Stimulated activated naive CD8-positive, alpha-beta T cell treated with anti-CD3 and anti-CD28 coated beads, Interleukin-15, amount 100 ng/mL, for 72 hours (primary cell): ENCODE measurements around the gene SDC1.
A peak's percentile ranks its signal among the peaks of the same experiment; 100 is the strongest.
"Not testable (repeated sequence)": the region's sequence is repeated elsewhere in the genome, so short reads cannot be mapped to it uniquely, and the experiment has no call there.

Experiments
- ATAC-seq: fragments of 150-1000 bp; cut with Tn5 transposase; 2 replicates; pipeline ENCODE4 v1.10.0; 2021; ENCODE audit warnings: mild to moderate bottlenecking, moderate library complexity
- DNase-seq, 2 donors: peaks; one replicate each; pipeline ENCODE4 v3.0.0; 2021 to 2022
- H3K27ac Mint-ChIP-seq, 2 donors: one replicate each; pipeline ENCODE4 v1.8.0; 2022; ENCODE audit warnings: mild to moderate bottlenecking in 2 of 2, mixed read lengths in 2 of 2, moderate library complexity in 2 of 2
- H3K27me3 Mint-ChIP-seq: one replicate; pipeline ENCODE4 v1.8.0; 2022; ENCODE audit warnings: mixed read lengths
- H3K4me1 Mint-ChIP-seq: one replicate; pipeline ENCODE4 v1.8.0; 2022; ENCODE audit warnings: mild to moderate bottlenecking, mixed read lengths
- H3K4me3 Mint-ChIP-seq, 2 donors: one replicate each; pipeline ENCODE4 v1.8.0; 2022; ENCODE audit warnings: mild to moderate bottlenecking in 2 of 2, mixed read lengths in 2 of 2, moderate library complexity in 1 of 2
- H3K9me3 Mint-ChIP-seq, 2 donors: one replicate each; pipeline ENCODE4 v1.8.0; 2022; ENCODE audit warnings: mixed read lengths in 2 of 2

The SDC1 gene

DNA sequence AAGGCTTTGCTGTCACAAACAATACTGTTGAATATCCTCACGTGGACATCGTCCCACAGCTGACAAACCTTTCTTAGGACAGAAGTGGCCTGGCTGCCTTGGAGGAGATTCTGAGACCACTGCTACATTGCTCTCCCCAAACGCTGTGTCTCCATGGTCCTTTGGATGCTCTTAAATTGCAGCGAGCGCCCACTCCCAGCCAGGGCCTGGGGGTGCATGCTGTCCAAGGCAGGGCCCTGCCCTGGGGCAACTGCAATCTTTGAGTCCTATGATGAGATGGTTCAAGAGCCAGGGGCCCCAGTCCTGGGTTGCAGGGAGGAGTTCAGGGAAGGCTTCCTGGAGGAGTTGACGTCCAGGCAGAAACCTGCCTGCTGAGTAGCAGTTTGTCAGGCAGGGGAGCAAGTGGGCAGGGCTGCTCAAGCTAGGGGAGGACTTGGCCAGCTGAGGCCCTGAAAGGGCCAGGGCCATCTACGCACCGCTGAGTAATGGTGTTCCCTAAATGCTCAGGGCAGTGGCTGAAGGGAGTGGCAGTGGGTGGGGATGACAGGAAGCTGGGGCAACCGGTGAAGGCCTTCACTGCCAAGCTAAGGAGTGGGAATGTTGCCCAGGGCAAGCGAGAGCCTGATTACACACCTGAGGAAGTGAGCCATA, 10.8 kb upstream of the SDC1 start:
- H3K27ac Mint-ChIP-seq, result no peak overlapping the region
- H3K27me3 Mint-ChIP-seq, result peaks cover 28% of the 10 kb centered on the region
- no peak overlapping the region for H3K4me3 Mint-ChIP-seq
- H3K4me1 Mint-ChIP-seq, result no peaks in the 10 kb centered on the region
- ATAC-seq, result no peak
- no peaks in the 10 kb centered on the region for H3K9me3 Mint-ChIP-seq
- DNase-seq, result no peak

DNA sequence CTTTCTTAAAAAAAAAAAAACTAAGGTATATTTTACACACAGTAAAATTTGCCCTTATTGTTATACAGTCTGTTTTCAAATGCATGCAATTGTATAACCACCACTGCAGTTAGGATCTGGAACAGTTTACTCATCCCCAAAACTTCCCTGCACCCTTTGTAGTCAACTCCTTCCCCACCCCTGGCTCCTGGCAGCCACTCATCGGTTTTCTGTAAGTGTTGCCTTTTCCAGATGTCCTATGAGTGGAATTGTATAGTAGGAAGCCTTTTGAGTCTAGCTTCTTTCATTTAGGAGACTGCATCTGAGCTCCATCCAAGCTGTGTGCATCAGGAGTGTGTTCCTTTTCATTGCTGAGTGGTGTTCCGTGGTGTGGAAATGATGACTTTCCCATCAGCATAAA, 9.7 kb upstream of the SDC1 start:
- not testable (repeated sequence) for H3K4me3 Mint-ChIP-seq, H3K4me1 Mint-ChIP-seq, DNase-seq, H3K9me3 Mint-ChIP-seq, H3K27ac Mint-ChIP-seq, ATAC-seq
- peaks cover 36% of the 10 kb centered on the region for H3K27me3 Mint-ChIP-seq

DNA sequence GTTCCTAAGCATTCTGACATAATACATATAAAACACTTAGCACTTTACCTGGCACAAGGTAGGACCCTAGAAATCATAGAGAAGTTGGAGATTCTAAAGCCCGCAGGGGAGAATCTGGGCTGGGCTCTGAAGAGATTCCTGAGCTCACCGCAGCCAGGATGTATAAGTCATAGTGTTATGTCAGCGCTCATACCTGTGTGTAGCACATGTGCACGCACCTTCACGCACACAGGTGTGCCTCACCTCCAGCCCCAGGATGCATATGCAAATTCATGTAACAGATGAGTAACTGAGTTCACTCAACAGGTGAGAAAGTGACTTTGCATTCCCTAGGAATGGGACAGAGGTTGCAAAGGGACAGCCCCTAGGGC, 7.9 kb upstream of the SDC1 start:
- no peaks in the 10 kb centered on the region for H3K4me1 Mint-ChIP-seq
- ATAC-seq (no peak), DNase-seq (no peak)
- no peak overlapping the region for H3K27ac Mint-ChIP-seq
- peaks cover 54% of the 10 kb centered on the region for H3K27me3 Mint-ChIP-seq
- H3K4me3 Mint-ChIP-seq, result no peak overlapping the region
- no peaks in the 10 kb centered on the region for H3K9me3 Mint-ChIP-seq

GRCh38 chr2:20231598-20232026, 6.7 kb upstream of the SDC1 start:
- no peak for ATAC-seq
- Mint-ChIP-seq H3K9me3 (no peaks in the 10 kb centered on the region), H3K27me3 (peaks cover 56% of the 10 kb centered on the region), H3K27ac (no peak overlapping the region), H3K4me1 (no peaks in the 10 kb centered on the region), H3K4me3 (no peak overlapping the region)
- peak in 1 of 2 donors; percentile 4 for DNase-seq

DNA sequence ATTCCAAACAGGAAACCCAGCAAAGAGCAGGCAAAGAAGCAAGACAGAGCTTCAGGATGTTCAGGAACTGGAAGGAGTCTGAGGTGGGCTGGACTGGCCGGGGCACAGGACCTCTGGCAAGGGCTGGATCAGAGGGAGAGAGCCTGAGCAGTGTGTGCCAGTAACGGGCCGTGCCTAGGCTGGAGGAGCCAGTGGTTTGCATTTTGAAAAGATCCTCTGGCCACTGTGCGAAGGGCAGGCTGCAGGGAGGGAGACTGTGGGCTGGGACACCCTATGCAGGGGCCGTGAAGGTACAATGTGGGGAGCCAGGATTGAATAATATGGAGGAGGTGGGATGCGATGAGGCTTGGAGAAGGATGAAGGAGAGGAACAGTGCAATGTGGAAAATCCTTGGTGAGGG, 6.2 kb upstream of the SDC1 start:
- no peak overlapping the region for H3K27ac Mint-ChIP-seq
- H3K4me1 Mint-ChIP-seq, result no peaks in the 10 kb centered on the region
- no peak overlapping the region for H3K4me3 Mint-ChIP-seq
- no peak for DNase-seq
- peaks cover 55% of the 10 kb centered on the region for H3K27me3 Mint-ChIP-seq
- no peak for ATAC-seq
- H3K9me3 Mint-ChIP-seq, result no peaks in the 10 kb centered on the region

DNA sequence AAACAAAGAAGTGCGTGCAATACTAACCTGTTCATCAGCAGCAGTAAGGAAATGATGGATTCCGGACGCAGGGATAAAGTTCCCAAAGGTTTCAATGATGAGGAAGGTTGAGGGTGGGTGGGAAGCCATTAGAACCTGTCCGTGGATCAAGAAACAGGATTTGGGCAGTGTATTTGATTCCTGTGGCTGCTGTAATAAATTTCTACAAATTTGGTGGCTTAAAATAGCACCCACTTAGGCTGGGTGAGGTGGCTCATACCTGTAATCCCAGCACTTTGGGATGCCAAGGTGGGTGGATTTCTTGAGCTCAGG, 5.1 kb upstream of the SDC1 start:
- Mint-ChIP-seq H3K4me3 (no peak overlapping the region), H3K27me3 (peaks cover 58% of the 10 kb centered on the region), H3K27ac (no peak overlapping the region), H3K4me1 (peaks cover 7% of the 10 kb centered on the region), H3K9me3 (no peaks in the 10 kb centered on the region)
- ATAC-seq, result no peak
- no peak for DNase-seq

DNA sequence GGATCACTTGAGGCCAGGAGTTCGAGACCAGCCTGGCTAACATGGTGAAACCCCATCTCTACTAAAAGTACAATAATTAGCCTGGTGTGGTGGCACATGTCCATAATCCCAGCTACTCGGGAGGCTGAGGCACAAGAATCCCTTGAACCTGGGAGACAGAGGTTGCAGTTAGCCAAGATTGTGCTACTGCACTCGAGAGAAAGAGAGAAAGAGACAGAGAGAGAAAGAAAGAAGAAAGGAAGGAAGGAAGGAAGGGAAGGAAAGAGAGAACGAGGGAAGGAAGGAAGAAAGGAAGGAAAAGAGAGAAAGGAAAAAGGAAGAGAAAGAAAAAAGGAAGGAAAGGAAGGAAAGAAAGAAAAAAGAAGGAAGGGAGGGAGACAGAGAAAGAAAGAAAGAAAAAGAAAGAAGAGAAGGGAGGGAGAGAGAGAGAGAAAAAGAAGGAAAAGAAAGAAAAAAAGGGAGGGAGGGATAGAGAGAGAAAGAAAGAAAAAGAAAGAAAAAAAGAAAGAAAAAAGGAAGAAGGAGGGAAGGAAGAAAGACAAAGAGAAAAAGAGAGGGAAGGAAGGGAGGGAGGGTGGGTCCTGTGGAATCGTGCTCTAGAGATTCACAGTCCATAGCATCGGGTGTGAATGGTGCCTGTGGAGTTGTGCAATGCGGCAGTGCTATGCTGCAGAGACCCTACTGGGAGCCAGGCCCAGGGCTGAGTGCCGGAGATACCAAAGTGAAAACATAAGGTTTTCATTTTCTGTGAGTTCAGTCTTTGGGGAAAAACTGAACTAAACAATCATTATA, 4.6 kb upstream of the SDC1 start:
- ATAC-seq (no peak), DNase-seq (no peak)
- Mint-ChIP-seq H3K27me3 (peaks cover 58% of the 10 kb centered on the region), H3K9me3 (no peaks in the 10 kb centered on the region), H3K27ac (no peak overlapping the region), H3K4me3 (no peak overlapping the region), H3K4me1 (peaks cover 7% of the 10 kb centered on the region)

DNA sequence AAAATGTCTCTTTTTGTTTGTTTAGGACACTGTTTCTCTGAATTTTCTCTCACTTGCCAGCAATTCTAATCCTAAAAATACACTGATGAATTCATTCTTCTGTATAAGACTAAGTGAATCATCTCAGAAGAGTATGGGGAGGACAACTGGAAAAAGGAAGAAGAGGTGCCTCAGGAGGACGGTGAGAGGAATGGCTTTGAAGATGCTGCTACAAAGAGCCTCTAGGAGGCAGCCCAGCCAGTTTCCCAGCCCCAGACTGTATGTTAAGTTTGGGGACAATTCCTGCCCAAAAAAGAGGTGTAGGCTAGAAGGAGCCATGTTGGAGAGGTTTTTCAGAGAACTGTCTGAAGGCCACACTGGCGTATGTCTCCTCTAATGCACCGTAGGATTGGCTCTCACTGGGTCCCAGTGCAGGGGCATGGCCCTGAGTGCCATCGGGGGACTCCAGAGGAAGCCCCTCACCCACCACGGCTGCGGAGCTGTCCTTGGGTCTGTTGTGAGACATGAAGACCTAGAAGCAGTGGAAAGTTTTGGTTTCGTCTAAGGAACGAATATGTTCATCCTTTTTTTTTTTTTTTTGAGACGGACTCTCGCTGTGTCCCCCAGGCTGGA, 3.1 kb upstream of the SDC1 start:
- peaks cover 61% of the 10 kb centered on the region for H3K27me3 Mint-ChIP-seq
- DNase-seq, result no peak
- no peaks in the 10 kb centered on the region for H3K9me3 Mint-ChIP-seq
- no peak overlapping the region for H3K27ac Mint-ChIP-seq
- H3K4me1 Mint-ChIP-seq, result peaks cover 7% of the 10 kb centered on the region
- no peak for ATAC-seq
- H3K4me3 Mint-ChIP-seq, result no peak overlapping the region

GRCh38 chr2:20226152-20226545, 1.2 kb upstream of the SDC1 start:
- Mint-ChIP-seq H3K9me3 (no peaks in the 10 kb centered on the region), H3K27me3 (peaks cover 74% of the 10 kb centered on the region), H3K27ac (no peak overlapping the region), H3K4me1 (peaks cover 7% of the 10 kb centered on the region), H3K4me3 (peak overlapping the region in 1 of 2 donors; percentile 21)
- ATAC-seq (no peak), DNase-seq (no peak)

DNA sequence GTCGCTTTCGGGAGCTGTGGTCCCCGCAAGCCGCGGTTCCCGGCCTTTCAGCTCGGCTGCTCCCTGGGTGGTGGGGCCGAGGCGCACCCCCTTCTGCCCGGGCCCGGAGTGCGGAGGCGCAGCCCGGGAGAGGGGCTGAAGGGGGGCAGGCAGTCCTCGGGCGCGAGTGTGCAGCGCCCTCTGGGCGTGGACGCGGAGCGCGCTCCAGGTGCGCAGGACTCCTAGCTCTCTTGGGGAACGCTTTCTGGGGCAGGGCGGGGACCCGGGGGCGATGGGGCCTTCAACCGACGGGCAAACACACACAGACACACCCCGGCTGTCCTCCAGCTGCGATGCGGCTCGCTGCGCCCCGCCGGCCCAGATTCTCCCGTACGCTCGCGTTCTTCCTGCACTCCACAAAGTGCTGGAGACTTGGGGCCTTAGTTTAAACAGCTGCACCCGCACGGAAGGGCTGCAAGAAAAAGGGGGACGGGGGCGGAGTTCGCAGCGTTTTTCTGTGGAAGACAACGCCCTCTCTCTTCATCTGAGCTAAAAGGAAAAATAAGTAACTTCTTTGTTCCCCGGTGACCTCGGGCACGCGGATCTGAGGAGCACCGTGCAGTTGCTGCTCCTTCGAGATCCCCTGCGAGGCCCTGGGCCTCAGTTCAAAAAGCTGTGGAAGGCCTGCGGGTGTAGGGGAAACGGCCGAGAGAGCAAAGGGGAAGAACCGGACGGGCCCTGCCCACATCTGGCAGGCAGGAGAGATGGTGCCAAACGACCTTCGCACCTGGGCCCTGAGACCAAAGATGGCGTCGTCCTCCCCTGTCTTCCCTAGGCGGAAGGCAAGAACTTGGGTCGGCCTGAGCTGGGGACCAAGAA, 593 bp upstream of the SDC1 start:
- Mint-ChIP-seq H3K4me3 (peak overlapping the region; percentile 66 to 68), H3K27ac (no peak overlapping the region), H3K27me3 (peaks cover 74% of the 10 kb centered on the region), H3K4me1 (peaks cover 7% of the 10 kb centered on the region), H3K9me3 (no peaks in the 10 kb centered on the region)
- ATAC-seq (peak; percentile 76), DNase-seq (peak; percentile 48 to 57)

- peaks cover 7% of the 10 kb centered on the region for H3K4me1 Mint-ChIP-seq
- H3K27ac Mint-ChIP-seq, result no peak overlapping the region
- DNase-seq (no peak), ATAC-seq (peak; percentile 27)
- peaks cover 77% of the 10 kb centered on the region for H3K27me3 Mint-ChIP-seq
- H3K4me3 Mint-ChIP-seq, result peak overlapping the region in 1 of 2 donors; percentile 50
- no peaks in the 10 kb centered on the region for H3K9me3 Mint-ChIP-seq
Observed at GRCh38 chr2:20224164-20224715, 690 bp downstream of the SDC1 start.

GRCh38 chr2:20223407-20224163, 1.3 kb downstream of the SDC1 start:
- peak overlapping the region; percentile 19 to 50 for H3K4me3 Mint-ChIP-seq
- H3K9me3 Mint-ChIP-seq, result no peaks in the 10 kb centered on the region
- H3K27ac Mint-ChIP-seq, result no peak overlapping the region
- H3K27me3 Mint-ChIP-seq, result peaks cover 73% of the 10 kb centered on the region
- H3K4me1 Mint-ChIP-seq, result peaks cover 7% of the 10 kb centered on the region
- ATAC-seq (peak; percentile 27), DNase-seq (peak; percentile 23 to 32)

GRCh38 chr2:20222769-20223406, 2.0 kb downstream of the SDC1 start:
- no peaks in the 10 kb centered on the region for H3K9me3 Mint-ChIP-seq
- ATAC-seq (no peak), DNase-seq (no peak)
- H3K4me1 Mint-ChIP-seq, result peaks cover 7% of the 10 kb centered on the region
- H3K27me3 Mint-ChIP-seq, result peaks cover 66% of the 10 kb centered on the region
- peak overlapping the region; percentile 14 to 15 for H3K4me3 Mint-ChIP-seq
- H3K27ac Mint-ChIP-seq, result peak overlapping the region in 1 of 2 donors; percentile 9

DNA sequence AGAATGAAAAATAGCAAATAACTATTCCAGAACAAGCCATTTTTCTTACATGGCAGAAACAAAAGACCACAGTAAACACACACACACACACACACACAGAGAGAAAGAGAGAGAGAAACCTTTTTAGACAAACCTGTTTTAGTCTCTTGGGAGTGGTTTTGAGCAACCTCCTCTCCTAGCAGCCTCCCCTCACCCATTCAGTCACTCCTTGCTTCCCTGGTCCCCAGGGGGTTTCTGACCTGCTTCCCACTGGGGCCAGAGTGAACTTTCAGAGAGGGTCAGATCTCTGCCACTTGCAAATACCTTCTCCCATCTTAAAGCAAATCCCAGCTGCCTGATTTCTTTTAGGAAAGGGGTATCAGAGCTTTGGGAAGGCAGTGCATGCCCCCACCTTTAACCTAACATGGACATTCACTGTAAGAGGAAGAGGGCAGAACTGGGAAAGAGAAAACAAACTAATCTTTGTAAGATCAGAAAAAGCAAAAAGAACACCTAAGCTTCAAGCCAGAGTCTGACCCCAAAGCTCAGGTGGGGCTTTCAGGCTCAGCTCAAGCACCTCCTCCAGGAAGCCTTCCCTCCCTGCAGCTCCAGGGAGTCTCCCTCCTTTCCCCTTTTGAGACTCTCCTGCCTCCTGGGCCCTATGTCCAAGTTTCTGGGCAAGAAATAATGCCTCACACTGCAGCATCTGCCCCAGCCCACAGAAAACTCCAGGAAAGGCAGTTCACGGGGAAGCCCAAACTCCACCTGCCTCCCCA, 2.7 kb downstream of the SDC1 start:
- Mint-ChIP-seq H3K27ac (no peak overlapping the region), H3K27me3 (peaks cover 59% of the 10 kb centered on the region), H3K4me3 (no peak overlapping the region), H3K4me1 (peaks cover 7% of the 10 kb centered on the region), H3K9me3 (no peaks in the 10 kb centered on the region)
- ATAC-seq (no peak), DNase-seq (no peak)
